Caco-2 (cell line): ENCODE data around the gene TTC23. TPM values are rescaled to one million over a fixed set of nuclear protein-coding genes. Genes with fewer than 3 reads are reported as not detected.

Experiments used
- Bru-seq: library from RNA; stranded (reverse); fragments of 400-500 nt; gene quantifications from one replicate; lab custom pipeline; 2021; lab: Mats Ljungman, UMichigan
- BruChase-seq, 2 experiments: library from RNA; stranded (reverse); fragments of 400-500 nt; gene quantifications; one replicate each; lab custom pipeline; 2021; lab: Mats Ljungman, UMichigan
- BruUV-seq: library from RNA; stranded (reverse); fragments of 400-500 nt; replicated peaks from 2 replicates; lab custom pipeline; 2021; lab: Mats Ljungman, UMichigan
- CTCF ChIA-PET: fragments of 300-600 bp; sonication (Branson Sonifier 250); formaldehyde crosslinking; loops from one replicate; lab custom pipeline; 2022; ENCODE audit warnings: antibody characterized with exemption; lab: Charles Lee
- POLR2A ChIA-PET: fragments of 300-600 bp; sonication (Branson Sonifier 250); formaldehyde crosslinking; loops from one replicate; lab custom pipeline; 2022; ENCODE audit warnings: antibody characterized with exemption; lab: Charles Lee
- DNase-seq, 2 experiments: peaks; one replicate each; pipeline versions ENCODE4 v3.0.0 to v3.0.0-alpha.2; 2020 to 2022
- H3K27me3 ChIP-seq: replicated peaks from 2 replicates; pipeline ENCODE4 v1.6.0; 2011; ENCODE audit warnings: low read length; ENCODE audit not compliant: control insufficient read depth, insufficient read depth
- H3K36me3 ChIP-seq: 2 replicates; pipeline ENCODE4 v1.5.1; 2011; ENCODE audit warnings: low read length; ENCODE audit not compliant: control insufficient read depth, insufficient read depth
- H3K4me1 ChIP-seq: fragments of 250-450 bp; sonication (Bioruptor Pico); 2 replicates; pipeline ENCODE4 v1.5.1; 2020; ENCODE audit warnings: mild to moderate bottlenecking
- H3K4me3 ChIP-seq: 2 replicates; pipeline ENCODE4 v1.5.1; 2011; ENCODE audit warnings: low read depth, mild to moderate bottlenecking, control low read depth, low read length
- H3K9me3 ChIP-seq: fragments of 250-450 bp; sonication (Bioruptor Pico); 2 replicates; pipeline ENCODE4 v1.5.1; 2020; ENCODE audit warnings: mild to moderate bottlenecking, moderate library complexity
- H3K27ac Mint-ChIP-seq: one replicate; pipeline ENCODE4 v1.8.0; 2022; ENCODE audit warnings: mixed read lengths; ENCODE audit not compliant: unreplicated experiment
- H3K27me3 Mint-ChIP-seq: one replicate; pipeline ENCODE4 v1.8.0; 2022; ENCODE audit warnings: mixed read lengths; ENCODE audit not compliant: insufficient read depth, unreplicated experiment
- H3K36me3 Mint-ChIP-seq: one replicate; pipeline ENCODE4 v1.8.0; 2022; ENCODE audit warnings: mild to moderate bottlenecking, mixed read lengths; ENCODE audit not compliant: insufficient read depth, unreplicated experiment
- H3K4me1 Mint-ChIP-seq: one replicate; pipeline ENCODE4 v1.8.0; 2022; ENCODE audit warnings: low read depth, mixed read lengths; ENCODE audit not compliant: unreplicated experiment
- H3K4me3 Mint-ChIP-seq: one replicate; pipeline ENCODE4 v1.8.0; 2022; ENCODE audit warnings: mild to moderate bottlenecking, moderate library complexity, mixed read lengths; ENCODE audit not compliant: unreplicated experiment
- H3K9me3 Mint-ChIP-seq: one replicate; pipeline ENCODE4 v1.8.0; 2022; ENCODE audit warnings: mixed read lengths; ENCODE audit not compliant: unreplicated experiment
- intact Hi-C: fragments of 100-400 bp; cut with micrococcal nuclease; formaldehyde crosslinking; loops from one replicate; pipeline ENCODE4 v1.10.0; 2022; ENCODE audit not compliant: unreplicated experiment
- long read RNA-seq: library from polyadenylated mRNA; stranded (forward); transcript quantifications from one replicate; pipeline ENCODE4 v2.0.0, GENCODE V29; 2022
- total RNA-seq: library from RNA; stranded (reverse); gene quantifications from 2 replicates; pipeline ENCODE4 v1.2.3, GENCODE V29; 2022
- TF ChIP-seq, protein P1 (sequence below), 2 experiments: fragments of 200-600 bp in 1 of 2; IDR thresholded peaks; 1 replicate in 1 of 2; 2 replicates in 1 of 2; pipeline versions ENCODE4 v1.5.1 to v1.8.0; 2011 to 2022; ENCODE audit warnings: antibody characterized with exemption in 1 of 2, control low read depth in 1 of 2, inconsistent platforms in 1 of 2, low read depth in 1 of 2, low read length in 1 of 2, mild to moderate bottlenecking in 1 of 2, moderate library complexity in 1 of 2; ENCODE audit not compliant: insufficient read depth in 1 of 2, severe bottlenecking in 1 of 2, unreplicated experiment in 1 of 2

The TTC23 gene, protein sequence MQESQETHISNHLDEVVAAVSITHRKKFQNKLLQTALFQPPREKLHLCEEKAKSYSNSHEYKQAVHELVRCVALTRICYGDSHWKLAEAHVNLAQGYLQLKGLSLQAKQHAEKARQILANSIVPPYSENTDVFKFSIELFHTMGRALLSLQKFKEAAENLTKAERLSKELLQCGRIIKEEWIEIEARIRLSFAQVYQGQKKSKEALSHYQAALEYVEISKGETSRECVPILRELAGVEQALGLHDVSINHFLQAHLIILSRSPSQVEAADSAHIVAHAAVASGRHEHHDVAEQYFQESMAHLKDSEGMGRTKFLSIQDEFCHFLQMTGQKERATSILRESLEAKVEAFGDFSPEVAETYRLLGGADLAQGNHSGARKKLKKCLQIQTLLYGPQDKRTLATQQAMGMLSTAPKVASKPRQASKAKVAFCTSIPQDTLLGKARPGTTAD
- 8.5 and 10.8 TPM in 2 replicates for total RNA-seq
- percentile 58 among the genes with signal in this experiment for Bru-seq, nascent RNA
- BruChase-seq, experiment 1, labeled RNA remaining after a 2-hour chase: percentile 52 among the genes with signal in this experiment
- BruChase-seq, experiment 2, labeled RNA remaining after a 6-hour chase: percentile 51 among the genes with signal in this experiment
- long read RNA-seq, partial matches to known transcripts: 2 of 7 reads
- long read RNA-seq, other reads (novel, unspliced or antisense): 5 of 7 reads

DNA sequence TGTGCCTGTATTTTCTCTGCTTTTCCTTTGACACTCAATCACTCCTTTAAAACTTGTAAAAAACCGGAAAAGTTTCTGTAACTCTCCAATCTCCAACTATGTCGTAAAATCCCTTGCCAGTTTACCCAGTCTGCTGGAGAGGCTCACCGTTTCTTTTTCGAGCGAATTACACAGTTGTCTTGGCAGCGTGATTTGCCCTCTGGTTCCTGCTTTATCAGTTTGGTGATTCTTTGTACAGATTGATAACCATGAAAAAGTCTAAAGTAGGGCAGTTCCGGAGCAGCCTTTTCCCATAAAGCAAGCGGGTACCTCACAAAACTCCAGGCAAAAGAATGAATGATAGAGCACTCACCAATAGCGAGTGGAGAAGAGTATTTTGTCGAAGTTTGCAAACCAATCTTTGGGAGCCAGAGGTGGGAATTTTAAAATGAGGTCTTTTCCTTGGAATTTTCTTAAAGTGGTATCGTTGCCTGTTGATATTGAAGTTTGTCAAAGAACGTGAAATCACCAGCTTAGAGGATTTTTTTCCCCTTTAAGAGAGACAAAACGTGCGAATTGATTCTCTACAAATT is at the start of gene TTC23:
TTC23 (minus strand) TSS at position 312 of the 572 bp plus-strand sequence. CDS start 20,869 bp downstream, outside the sequence.
- Histone ChIP-seq H3K4me1 (no peaks in the 10 kb centered on the region; the same call in 1 of the 2 replicates), H3K4me3 (peak within 1 kb of the TSS; percentile 84), H3K9me3 (no peaks in the 10 kb centered on the region), H3K36me3 (no peaks in the 10 kb centered on the region), H3K27me3 (no peaks in the 10 kb centered on the region)
- H3K27me3 Mint-ChIP-seq: no peaks in the 10 kb centered on the region
- no peaks in the 10 kb centered on the region for H3K9me3 Mint-ChIP-seq
- peak; percentile 38 to 51 for DNase-seq
- intact Hi-C loops: no loop called here
- ChIA-PET CTCF (no interaction called here), POLR2A (no interaction called here)
- no peaks in the 10 kb centered on the region for H3K36me3 Mint-ChIP-seq
- no peak within 1 kb of the TSS for H3K4me3 Mint-ChIP-seq
- H3K4me1 Mint-ChIP-seq: no peaks in the 10 kb centered on the region
- no TSS peak for BruUV-seq
- peak within 1 kb of the TSS; percentile 92 for H3K27ac Mint-ChIP-seq
- TF ChIP-seq, protein P1, sequence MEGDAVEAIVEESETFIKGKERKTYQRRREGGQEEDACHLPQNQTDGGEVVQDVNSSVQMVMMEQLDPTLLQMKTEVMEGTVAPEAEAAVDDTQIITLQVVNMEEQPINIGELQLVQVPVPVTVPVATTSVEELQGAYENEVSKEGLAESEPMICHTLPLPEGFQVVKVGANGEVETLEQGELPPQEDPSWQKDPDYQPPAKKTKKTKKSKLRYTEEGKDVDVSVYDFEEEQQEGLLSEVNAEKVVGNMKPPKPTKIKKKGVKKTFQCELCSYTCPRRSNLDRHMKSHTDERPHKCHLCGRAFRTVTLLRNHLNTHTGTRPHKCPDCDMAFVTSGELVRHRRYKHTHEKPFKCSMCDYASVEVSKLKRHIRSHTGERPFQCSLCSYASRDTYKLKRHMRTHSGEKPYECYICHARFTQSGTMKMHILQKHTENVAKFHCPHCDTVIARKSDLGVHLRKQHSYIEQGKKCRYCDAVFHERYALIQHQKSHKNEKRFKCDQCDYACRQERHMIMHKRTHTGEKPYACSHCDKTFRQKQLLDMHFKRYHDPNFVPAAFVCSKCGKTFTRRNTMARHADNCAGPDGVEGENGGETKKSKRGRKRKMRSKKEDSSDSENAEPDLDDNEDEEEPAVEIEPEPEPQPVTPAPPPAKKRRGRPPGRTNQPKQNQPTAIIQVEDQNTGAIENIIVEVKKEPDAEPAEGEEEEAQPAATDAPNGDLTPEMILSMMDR (IDR thresholded peaks at IDR 0.05; ENCODE audit: insufficient read depth in 1 of 2, low read depth in 1 of 2, low read length in 1 of 2, severe bottlenecking in 1 of 2, unreplicated experiment in 1 of 2): no peak

DNA sequence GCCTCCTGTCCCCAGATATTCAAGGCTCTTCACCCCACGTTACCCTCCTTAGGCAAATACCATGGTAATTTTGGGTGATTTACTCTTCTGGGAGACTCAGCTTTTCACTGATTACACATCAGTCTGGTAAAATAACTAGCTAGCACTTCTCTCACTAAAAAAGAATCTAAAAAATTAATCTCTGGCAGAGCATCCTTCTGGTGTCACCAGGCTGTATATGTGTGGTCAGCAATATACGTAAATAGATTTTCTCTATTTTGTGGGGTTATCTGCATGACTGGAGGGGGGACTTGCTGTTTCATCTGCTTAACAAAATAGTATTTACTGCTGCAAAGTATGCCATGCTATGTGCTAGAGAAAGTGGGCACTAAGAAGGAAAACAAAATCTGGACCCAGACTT is 47.0 kb upstream of the TTC23 start:
- Mint-ChIP-seq H3K36me3 (no peaks in the 10 kb centered on the region), H3K27ac (no peak overlapping the region), H3K9me3 (peaks cover 17% of the 10 kb centered on the region), H3K4me1 (no peaks in the 10 kb centered on the region), H3K27me3 (no peaks in the 10 kb centered on the region), H3K4me3 (no peak overlapping the region)
- Histone ChIP-seq H3K4me3 (no peak overlapping the region), H3K27me3 (no peaks in the 10 kb centered on the region), H3K4me1 (no peaks in the 10 kb centered on the region), H3K9me3 (no peaks in the 10 kb centered on the region), H3K36me3 (no peaks in the 10 kb centered on the region)
- ChIA-PET CTCF (no interaction called here), POLR2A (no interaction called here)
- TF ChIP-seq, protein P1 (IDR thresholded peaks at IDR 0.05; ENCODE audit: insufficient read depth in 1 of 2, low read depth in 1 of 2, low read length in 1 of 2, severe bottlenecking in 1 of 2, unreplicated experiment in 1 of 2): no peak
- DNase-seq: no peak
- no TSS peak for BruUV-seq
- intact Hi-C loops: no loop called here

DNA sequence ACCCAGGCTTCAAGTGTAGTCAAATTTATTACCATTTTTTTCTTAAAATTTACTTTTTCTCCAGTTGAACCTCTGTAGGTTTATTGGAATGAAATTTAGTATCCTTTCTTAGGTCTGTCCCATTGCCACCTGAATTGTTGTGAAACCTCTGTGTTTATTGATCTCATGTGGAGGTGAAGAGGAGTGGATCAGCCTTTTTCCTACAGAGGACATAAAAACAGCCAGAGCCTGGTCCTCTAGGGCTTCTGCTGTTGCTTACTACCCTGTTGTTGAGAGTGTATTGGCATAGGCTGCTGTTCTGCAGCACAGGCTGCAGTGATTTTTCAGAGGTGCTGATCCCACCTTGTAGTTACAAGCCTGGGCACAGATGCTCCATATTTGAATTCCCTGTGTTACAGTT is 46.5 kb upstream of the TTC23 start:
- no peak overlapping the region for H3K4me3 Mint-ChIP-seq
- no TSS peak for BruUV-seq
- DNase-seq: no peak
- H3K9me3 Mint-ChIP-seq: peaks cover 17% of the 10 kb centered on the region
- intact Hi-C loops: no loop called here
- no peak overlapping the region for H3K27ac Mint-ChIP-seq
- Histone ChIP-seq H3K4me1 (no peaks in the 10 kb centered on the region), H3K9me3 (no peaks in the 10 kb centered on the region), H3K27me3 (no peaks in the 10 kb centered on the region), H3K4me3 (no peak overlapping the region), H3K36me3 (no peaks in the 10 kb centered on the region; the same call in 1 of the 2 replicates)
- TF ChIP-seq, protein P1 (IDR thresholded peaks at IDR 0.05; ENCODE audit: insufficient read depth in 1 of 2, low read depth in 1 of 2, low read length in 1 of 2, severe bottlenecking in 1 of 2, unreplicated experiment in 1 of 2): no peak
- no peaks in the 10 kb centered on the region for H3K36me3 Mint-ChIP-seq
- no peaks in the 10 kb centered on the region for H3K4me1 Mint-ChIP-seq
- no peaks in the 10 kb centered on the region for H3K27me3 Mint-ChIP-seq
- CTCF ChIA-PET: no interaction called here
- POLR2A ChIA-PET: no interaction called here
